Stomach smooth muscle (tissue), 2 donors: ENCODE results near the gene KIRREL3.

Experiments used
- H3K27ac ChIP-seq: one replicate; pipeline ENCODE4 v1.7.0; 2013; ENCODE audit warnings: mild to moderate bottlenecking, low read length, inconsistent platforms
- H3K27me3 ChIP-seq, 2 donors: one replicate each; pipeline ENCODE4 v1.7.0; 2013; ENCODE audit warnings: low read length in 2 of 2; ENCODE audit not compliant: insufficient read depth in 2 of 2, control insufficient read depth in 1 of 2
- H3K36me3 ChIP-seq, 2 donors: one replicate each; pipeline ENCODE4 v1.7.0; 2013; ENCODE audit warnings: low read length in 2 of 2; ENCODE audit not compliant: control insufficient read depth in 2 of 2, insufficient read depth in 2 of 2
- H3K4me1 ChIP-seq: one replicate; pipeline ENCODE4 v1.7.0; 2013; ENCODE audit warnings: low read length; ENCODE audit not compliant: control insufficient read depth, insufficient read depth
- H3K4me3 ChIP-seq, 2 donors: one replicate each; pipeline ENCODE4 v1.7.0; 2013; ENCODE audit warnings: low read length in 2 of 2
- H3K9ac ChIP-seq, 2 donors: one replicate each; pipeline ENCODE4 v1.7.0; 2013; ENCODE audit warnings: low read length in 2 of 2, mild to moderate bottlenecking in 1 of 2
- H3K9me3 ChIP-seq, 2 donors: one replicate each; pipeline ENCODE4 v1.7.0; 2013; ENCODE audit warnings: low read length in 2 of 2; ENCODE audit not compliant: control insufficient read depth in 2 of 2
- donor health status: healthy.
- donor health status: Pancreatic carcinoma.

Gene KIRREL3

DNA sequence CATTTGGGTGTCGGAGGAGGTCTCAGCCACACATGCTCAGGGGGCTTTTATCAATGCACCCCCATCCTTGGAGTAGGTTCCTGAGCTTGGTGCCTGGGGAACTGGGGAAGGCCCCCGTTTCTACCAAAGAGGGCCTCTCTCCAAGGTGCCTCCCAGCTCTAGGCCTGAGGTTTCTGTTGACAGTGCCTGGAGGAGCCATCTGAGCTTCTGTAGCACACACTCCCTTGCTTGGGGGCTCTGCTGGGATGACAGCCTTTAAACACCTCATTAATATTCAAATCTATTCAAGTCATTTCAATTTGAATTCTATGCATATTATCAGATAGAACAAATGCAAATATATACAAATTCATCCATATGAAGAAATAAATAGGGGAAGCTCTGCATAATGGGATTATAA lies 18.9 kb downstream of the KIRREL3 start:
- H3K27ac ChIP-seq: no peak overlapping the region
- H3K4me3 ChIP-seq: no peak overlapping the region
- H3K4me1 ChIP-seq: no peaks in the 10 kb centered on the region
- no peaks in the 10 kb centered on the region for H3K36me3 ChIP-seq
- peaks cover 0 to 3% of the 10 kb centered on the region in 2 donors for H3K9me3 ChIP-seq
- H3K9ac ChIP-seq: no peak overlapping the region
- H3K27me3 ChIP-seq: peaks cover 9 to 16% of the 10 kb centered on the region in 2 donors

DNA sequence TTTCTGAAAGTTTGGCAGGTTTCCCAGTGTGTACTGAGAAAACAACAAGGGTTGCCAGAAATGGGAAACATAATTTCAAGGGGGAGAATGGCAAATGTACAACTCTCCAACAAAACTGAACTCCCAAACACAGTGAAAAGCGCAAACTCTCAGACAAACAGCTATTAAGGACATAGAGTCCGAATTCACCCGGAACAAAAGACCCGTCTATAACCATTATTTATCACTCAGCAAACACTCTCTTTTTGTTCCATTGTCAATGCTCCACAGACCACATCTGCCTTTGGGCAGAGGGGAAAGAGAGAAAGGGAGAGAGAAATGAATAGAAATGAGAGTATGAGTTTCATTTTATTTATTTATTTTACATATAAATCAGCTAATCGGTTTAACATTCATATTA lies 21.7 kb downstream of the KIRREL3 start:
- no peak overlapping the region for H3K27ac ChIP-seq
- no peak overlapping the region for H3K4me3 ChIP-seq
- H3K9ac ChIP-seq: no peak overlapping the region
- no peaks in the 10 kb centered on the region for H3K36me3 ChIP-seq
- H3K4me1 ChIP-seq: no peaks in the 10 kb centered on the region
- peaks cover 3 to 21% of the 10 kb centered on the region in 2 donors for H3K27me3 ChIP-seq
- H3K9me3 ChIP-seq: peaks cover 0 to 3% of the 10 kb centered on the region in 2 donors

DNA sequence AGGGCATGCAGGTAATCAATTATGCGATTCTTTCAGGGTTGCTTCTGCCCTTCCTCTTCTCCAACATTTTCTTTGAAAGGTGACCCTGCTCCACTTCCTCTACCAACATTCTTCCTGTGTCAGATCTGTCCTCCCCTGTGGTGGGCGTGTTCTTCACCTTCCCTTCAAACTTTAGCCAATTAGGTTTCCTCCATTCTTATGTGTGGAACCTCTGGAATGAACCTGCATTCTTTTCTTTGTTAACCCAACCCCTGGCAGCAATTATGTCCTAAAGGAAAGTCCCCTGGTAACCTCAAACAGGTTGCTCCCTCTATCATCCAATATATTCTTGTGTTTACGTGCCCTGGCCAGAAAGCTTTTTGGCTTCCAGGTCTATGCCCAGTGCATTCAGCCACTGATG lies 22.4 kb downstream of the KIRREL3 start:
- H3K4me3 ChIP-seq: no peak overlapping the region
- H3K9ac ChIP-seq: no peak overlapping the region
- peaks cover 0 to 3% of the 10 kb centered on the region in 2 donors for H3K9me3 ChIP-seq
- H3K27me3 ChIP-seq: peaks cover 3 to 21% of the 10 kb centered on the region in 2 donors
- H3K27ac ChIP-seq: no peak overlapping the region
- no peaks in the 10 kb centered on the region for H3K36me3 ChIP-seq
- H3K4me1 ChIP-seq: no peaks in the 10 kb centered on the region

DNA sequence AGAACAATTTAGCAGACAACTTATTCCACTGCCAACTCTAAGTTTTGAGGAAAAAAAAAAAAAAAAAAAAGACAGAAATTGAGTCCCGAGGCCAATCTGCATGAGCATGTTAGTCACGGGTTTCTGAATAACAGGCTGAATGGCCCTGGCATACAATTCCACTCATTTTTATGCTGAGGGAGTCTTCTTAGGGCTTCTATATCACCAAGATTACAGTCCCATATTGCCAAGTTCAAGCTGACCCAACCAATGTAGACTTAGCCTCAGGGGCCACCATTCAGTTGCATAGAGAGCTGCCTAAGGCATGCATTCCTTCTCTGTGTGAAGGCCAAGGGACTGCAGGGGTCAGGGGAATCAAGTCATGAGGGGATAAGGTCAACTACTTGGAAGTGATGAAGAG lies 27.5 kb downstream of the KIRREL3 start:
- Histone ChIP-seq H3K27ac (no peak overlapping the region), H3K27me3 (peaks cover 2 to 13% of the 10 kb centered on the region in 2 donors), H3K36me3 (no peaks in the 10 kb centered on the region), H3K4me1 (no peaks in the 10 kb centered on the region), H3K4me3 (no peak overlapping the region), H3K9me3 (peaks cover 6 to 8% of the 10 kb centered on the region in 2 donors), H3K9ac (no peak overlapping the region)

DNA sequence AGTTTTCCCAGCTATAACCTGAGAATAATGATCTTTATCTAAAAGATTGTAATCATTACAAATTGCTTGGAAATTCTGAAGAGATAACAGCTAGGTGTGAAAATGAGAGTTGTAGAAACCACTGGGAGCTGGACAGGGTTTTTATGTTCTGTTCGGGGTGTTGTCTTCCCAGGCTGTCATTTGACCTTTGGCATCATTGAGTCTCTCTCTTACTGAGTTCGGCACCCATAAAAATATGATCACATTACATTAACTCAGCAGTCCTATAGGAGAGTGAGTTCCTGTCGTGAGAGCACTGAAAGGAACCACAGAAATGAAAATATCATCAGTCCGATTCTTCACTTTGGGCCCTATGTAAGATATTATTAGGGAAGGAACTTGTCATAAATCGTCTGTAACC lies 29.3 kb downstream of the KIRREL3 start:
- Histone ChIP-seq H3K36me3 (no peaks in the 10 kb centered on the region), H3K27ac (no peak overlapping the region), H3K27me3 (peaks cover 6% of the 10 kb centered on the region in 2 donors), H3K9ac (no peak overlapping the region), H3K4me3 (no peak overlapping the region), H3K4me1 (no peaks in the 10 kb centered on the region), H3K9me3 (peaks cover 6 to 10% of the 10 kb centered on the region in 2 donors)

DNA sequence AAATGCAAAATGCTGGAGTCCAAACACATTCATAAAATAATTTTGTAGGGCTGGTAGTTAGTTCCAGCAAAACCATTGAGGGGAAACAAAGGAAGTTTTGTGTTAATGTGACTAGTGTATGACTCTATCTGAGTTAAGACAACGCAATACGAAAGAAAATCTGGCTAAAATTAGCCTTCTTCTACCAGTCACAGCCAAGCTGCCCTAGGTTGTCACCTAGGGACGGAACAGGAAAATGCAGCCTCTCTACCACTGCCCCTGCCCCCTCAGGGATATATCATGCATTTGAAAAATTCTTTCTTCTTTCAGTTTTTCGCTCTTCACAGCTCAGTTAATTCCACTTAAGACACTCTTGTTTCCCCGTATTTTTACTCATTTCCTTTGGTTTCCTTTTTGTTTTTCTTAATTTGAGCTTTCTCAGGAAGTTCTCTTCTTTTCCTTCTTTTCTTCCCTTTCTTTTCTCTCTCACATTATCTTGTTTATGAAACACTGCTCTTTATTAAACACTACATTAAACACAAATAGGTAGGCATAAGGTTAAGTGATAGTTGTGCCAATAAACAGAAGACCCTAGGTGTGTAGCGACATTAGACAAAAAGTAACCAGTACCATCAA lies 30.6 kb downstream of the KIRREL3 start:
- Histone ChIP-seq H3K4me1 (no peaks in the 10 kb centered on the region), H3K36me3 (no peaks in the 10 kb centered on the region), H3K27me3 (peaks cover 4 to 6% of the 10 kb centered on the region in 2 donors), H3K27ac (no peak overlapping the region), H3K9me3 (peaks cover 6 to 11% of the 10 kb centered on the region in 2 donors), H3K4me3 (no peak overlapping the region), H3K9ac (no peak overlapping the region)

DNA sequence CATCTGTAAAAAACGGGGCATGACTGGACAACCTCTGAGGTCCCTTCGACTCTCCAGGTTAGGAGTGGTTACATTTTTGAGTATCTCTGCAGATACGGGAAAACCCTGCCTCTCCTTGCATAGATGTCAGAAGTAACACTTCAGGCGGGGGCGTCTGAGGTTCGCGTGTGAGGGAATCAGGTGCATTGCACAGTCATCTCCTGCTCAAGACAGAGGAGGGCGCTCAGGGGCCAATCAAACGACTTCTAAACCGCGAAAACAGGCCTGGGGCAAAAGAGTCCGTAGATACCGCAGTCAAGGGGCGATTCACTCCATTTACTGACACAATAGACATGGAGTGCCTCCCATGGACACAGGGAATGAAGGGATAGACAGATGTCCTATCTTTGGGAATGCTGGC lies 31.7 kb downstream of the KIRREL3 start:
- no peak overlapping the region for H3K4me3 ChIP-seq
- no peaks in the 10 kb centered on the region for H3K36me3 ChIP-seq
- peaks cover 4 to 6% of the 10 kb centered on the region in 2 donors for H3K27me3 ChIP-seq
- no peak overlapping the region for H3K27ac ChIP-seq
- peaks cover 6 to 11% of the 10 kb centered on the region in 2 donors for H3K9me3 ChIP-seq
- no peak overlapping the region for H3K9ac ChIP-seq
- H3K4me1 ChIP-seq: no peaks in the 10 kb centered on the region

DNA sequence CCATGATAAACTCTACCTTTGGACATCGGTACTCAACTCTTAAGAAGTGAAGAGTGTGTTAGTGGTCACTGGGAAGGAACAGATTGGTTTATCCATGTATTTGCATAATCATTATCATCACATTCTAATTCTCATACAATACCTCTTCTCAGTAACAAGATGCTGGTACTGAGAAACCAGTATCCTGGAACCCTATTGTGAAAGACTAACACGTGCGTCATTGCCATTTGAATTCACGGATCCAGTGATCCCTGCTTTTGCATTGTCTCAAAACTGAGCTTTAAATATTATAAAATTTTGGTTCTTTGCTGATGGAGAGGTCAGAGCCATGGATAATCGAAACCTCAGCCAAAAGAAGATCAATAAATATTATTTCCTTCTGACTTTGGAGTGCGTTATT lies 35.2 kb downstream of the KIRREL3 start:
- H3K36me3 ChIP-seq: no peaks in the 10 kb centered on the region
- H3K4me1 ChIP-seq: no peaks in the 10 kb centered on the region
- peaks cover 4 to 6% of the 10 kb centered on the region in 2 donors for H3K27me3 ChIP-seq
- no peak overlapping the region for H3K27ac ChIP-seq
- no peak overlapping the region for H3K9ac ChIP-seq
- H3K4me3 ChIP-seq: no peak overlapping the region
- peaks cover 0 to 2% of the 10 kb centered on the region in 2 donors for H3K9me3 ChIP-seq

DNA sequence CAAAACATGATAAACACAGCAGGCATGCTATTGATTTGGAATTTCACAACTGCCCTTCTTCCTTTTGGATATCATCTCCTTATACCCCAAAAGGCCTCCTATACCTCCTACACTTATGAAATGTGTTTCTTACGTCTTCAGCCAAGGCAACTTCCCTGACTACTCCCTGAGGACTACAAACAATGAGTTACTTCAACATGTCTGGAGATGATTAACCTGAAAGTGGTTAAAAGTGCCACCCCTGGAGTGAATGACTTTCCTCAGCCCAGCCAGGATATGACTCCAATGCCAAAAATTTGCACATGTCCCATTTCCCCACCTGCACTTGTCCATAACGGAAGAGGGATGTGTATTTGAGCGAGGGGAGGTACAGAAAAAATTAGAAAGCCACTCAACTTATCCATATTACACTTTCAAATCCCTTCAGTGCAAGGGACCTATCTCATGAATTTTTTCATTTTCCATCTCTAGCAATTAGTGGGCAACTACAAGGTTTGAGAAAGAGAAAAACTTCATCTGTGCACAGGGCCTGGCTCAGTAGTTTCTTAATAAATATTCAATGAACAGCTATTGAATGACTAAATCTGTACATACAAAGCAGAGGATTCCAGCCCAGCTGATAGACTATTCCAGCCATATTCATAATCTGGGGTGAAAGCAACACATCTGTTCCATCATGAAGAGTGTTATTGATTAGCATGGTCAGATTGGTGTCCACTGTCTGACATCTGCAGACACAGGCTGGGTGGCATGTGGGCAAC lies 36.8 kb downstream of the KIRREL3 start:
- H3K27ac ChIP-seq: no peak overlapping the region
- H3K36me3 ChIP-seq: no peaks in the 10 kb centered on the region
- peaks cover 0 to 2% of the 10 kb centered on the region in 2 donors for H3K9me3 ChIP-seq
- H3K27me3 ChIP-seq: peaks cover 3 to 4% of the 10 kb centered on the region in 2 donors
- no peak overlapping the region for H3K9ac ChIP-seq
- H3K4me3 ChIP-seq: no peak overlapping the region
- H3K4me1 ChIP-seq: no peaks in the 10 kb centered on the region

DNA sequence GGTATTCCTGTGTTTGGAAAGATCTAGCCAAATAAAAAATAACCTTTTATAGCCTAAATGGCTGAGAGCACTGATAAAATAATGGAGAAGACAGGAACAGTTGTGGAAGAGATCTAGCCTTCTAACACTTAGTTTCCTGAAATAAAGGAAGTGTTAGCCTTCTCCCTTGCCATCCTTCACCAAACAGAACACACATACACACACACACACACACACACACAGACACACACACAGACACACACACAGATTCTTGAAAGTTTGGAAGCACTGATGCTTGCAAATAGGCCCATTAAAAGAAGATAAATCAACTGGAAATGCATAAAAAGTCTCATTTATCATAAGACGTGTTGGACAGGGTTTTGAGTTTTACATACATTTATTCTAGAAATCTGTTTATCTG lies 37.5 kb downstream of the KIRREL3 start:
- Histone ChIP-seq H3K4me1 (no peaks in the 10 kb centered on the region), H3K9ac (no peak overlapping the region), H3K27me3 (peaks cover 2 to 4% of the 10 kb centered on the region in 2 donors), H3K9me3 (peaks cover 0 to 2% of the 10 kb centered on the region in 2 donors), H3K27ac (no peak overlapping the region), H3K4me3 (no peak overlapping the region), H3K36me3 (no peaks in the 10 kb centered on the region)

DNA sequence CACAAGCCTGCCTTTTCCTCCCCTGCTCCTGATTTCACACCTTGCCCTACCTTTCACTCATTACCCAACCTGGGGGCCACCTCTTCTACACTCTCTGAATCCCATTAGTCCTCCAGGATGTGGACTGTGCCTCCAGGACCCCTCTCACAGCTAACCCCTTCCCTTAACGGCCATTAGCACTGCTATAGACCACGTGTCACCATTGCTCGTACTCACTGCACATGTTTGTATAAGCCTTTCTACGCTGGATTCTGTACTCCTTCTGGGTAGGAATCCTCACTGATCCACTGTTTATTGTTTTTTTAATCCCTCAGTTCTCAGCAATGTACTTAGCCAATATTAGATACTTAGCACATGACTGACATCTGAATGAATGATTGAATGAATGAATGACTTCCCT lies 40.9 kb downstream of the KIRREL3 start:
- Histone ChIP-seq H3K4me1 (no peaks in the 10 kb centered on the region), H3K36me3 (no peaks in the 10 kb centered on the region), H3K27ac (no peak overlapping the region), H3K27me3 (no peaks in the 10 kb centered on the region), H3K9me3 (no peaks in the 10 kb centered on the region), H3K9ac (no peak overlapping the region), H3K4me3 (no peak overlapping the region)
